A673 (cell line): ENCODE results near the gene H19.

ENCODE experiments used
- EZH2 ChIP-seq: fragments of 200-600 bp; sonication (generic); IDR thresholded peaks from 2 replicates; pipeline ENCODE4 v1.6.1; 2017; ENCODE audit warnings: borderline replicate concordance, low read depth, mild to moderate bottlenecking, mixed read lengths, antibody characterized with exemption, low read length; ENCODE audit not compliant: poor library complexity, severe bottlenecking
- TF ChIP-seq, protein P1 (sequence below): fragments of 300-800, 200-600 bp; sonication (generic); conservative IDR thresholded peaks from 2 replicates; pipeline ENCODE4 v1.5.1; 2017; ENCODE audit warnings: low read depth, mild to moderate bottlenecking, antibody characterized with exemption, low read length, moderate library complexity, mixed read lengths

DNA sequence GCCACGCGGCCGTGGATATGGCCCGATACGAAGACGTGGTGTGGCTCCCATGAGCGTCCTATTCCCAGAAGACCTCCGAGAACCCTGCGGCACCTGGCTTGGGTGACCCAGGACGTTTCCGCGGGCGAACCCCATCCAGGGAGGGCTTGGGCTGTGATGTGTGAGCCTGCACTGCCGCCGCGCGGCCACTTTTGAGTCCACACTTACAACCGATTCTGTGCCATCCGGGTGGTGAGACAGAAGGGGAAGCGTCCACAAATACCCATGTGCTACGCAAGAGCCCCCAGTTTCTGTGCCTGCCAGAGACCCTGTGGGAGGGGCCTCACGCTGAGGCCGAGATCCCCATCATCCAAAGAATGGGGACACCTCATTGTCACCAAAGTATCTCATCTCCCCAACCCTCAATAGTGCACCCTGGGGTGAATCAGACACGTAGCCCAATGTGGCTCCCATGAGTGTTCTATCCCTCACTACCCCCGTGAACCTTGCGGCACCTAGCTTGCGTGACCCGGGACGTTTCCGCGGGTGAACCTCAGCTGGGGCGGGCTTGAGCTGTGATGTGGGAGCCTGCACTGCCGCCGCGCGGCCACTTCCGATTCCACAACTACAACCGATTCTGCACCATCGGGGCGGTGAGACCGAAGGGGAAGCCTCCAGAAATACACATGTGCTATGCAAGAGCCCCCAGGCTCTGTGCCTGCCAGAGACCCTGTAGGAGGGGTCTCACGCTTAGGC is 4.6 kb upstream of the H19 start:
- TF ChIP-seq, protein P1, sequence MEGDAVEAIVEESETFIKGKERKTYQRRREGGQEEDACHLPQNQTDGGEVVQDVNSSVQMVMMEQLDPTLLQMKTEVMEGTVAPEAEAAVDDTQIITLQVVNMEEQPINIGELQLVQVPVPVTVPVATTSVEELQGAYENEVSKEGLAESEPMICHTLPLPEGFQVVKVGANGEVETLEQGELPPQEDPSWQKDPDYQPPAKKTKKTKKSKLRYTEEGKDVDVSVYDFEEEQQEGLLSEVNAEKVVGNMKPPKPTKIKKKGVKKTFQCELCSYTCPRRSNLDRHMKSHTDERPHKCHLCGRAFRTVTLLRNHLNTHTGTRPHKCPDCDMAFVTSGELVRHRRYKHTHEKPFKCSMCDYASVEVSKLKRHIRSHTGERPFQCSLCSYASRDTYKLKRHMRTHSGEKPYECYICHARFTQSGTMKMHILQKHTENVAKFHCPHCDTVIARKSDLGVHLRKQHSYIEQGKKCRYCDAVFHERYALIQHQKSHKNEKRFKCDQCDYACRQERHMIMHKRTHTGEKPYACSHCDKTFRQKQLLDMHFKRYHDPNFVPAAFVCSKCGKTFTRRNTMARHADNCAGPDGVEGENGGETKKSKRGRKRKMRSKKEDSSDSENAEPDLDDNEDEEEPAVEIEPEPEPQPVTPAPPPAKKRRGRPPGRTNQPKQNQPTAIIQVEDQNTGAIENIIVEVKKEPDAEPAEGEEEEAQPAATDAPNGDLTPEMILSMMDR = no peak
- no peak for TF ChIP-seq EZH2
